HG03558 (cell line): ENCODE measurements around the gene ELAC1.
A peak's percentile ranks its signal among the peaks of the same experiment; 100 is the strongest.
"Not testable (repeated sequence)": the region's sequence is repeated elsewhere in the genome, so short reads cannot be mapped to it uniquely, and the experiment has no call there.

Source experiments
- ATAC-seq: cut with Tn5 transposase; IDR thresholded peaks from one replicate; pipeline ENCODE4 v1.9.1; 2021; ENCODE audit warnings: moderate number of reproducible peaks; ENCODE audit not compliant: unreplicated experiment; ENCODE audit errors: extremely low read depth

Gene ELAC1

GRCh38 chr18:50967714-50968661 is at the start of gene ELAC1:
TSS of gene ELAC1 (plus strand) at chr18:50968040. CDS start at chr18:50974405, 6,365 bp downstream.
- peak; percentile 80 for ATAC-seq

GRCh38 chr18:50918153-50918552 is 49.7 kb upstream of the ELAC1 start:
- ATAC-seq, result no peak

- no peak for ATAC-seq
These were observed 43.5 kb upstream of the ELAC1 start for GRCh38 chr18:50924372-50924771.

- no peak for ATAC-seq
These were observed 41.3 kb upstream of the ELAC1 start for GRCh38 chr18:50926521-50926920.

GRCh38 chr18:50928551-50928950 is 39.3 kb upstream of the ELAC1 start:
- no peak for ATAC-seq

GRCh38 chr18:50933684-50934083 is 34.2 kb upstream of the ELAC1 start:
- no peak for ATAC-seq

- ATAC-seq, result no peak
These were observed 33.2 kb upstream of the ELAC1 start for GRCh38 chr18:50934545-50935211.

- no peak for ATAC-seq
These were observed 32.2 kb upstream of the ELAC1 start for GRCh38 chr18:50935493-50936191.

GRCh38 chr18:50937183-50937582 is 30.7 kb upstream of the ELAC1 start:
- ATAC-seq, result no peak

- ATAC-seq, result no peak
These were observed 28.9 kb upstream of the ELAC1 start for GRCh38 chr18:50938912-50939311.

GRCh38 chr18:50944245-50944932 is 23.5 kb upstream of the ELAC1 start:
- ATAC-seq, result no peak

GRCh38 chr18:50945918-50946317 is 21.9 kb upstream of the ELAC1 start:
- not testable (repeated sequence) for ATAC-seq

GRCh38 chr18:50947899-50948298 is 19.9 kb upstream of the ELAC1 start:
- no peak for ATAC-seq

GRCh38 chr18:50949185-50949584 is 18.7 kb upstream of the ELAC1 start:
- no peak for ATAC-seq

- ATAC-seq, result no peak
These were observed 17.2 kb upstream of the ELAC1 start for GRCh38 chr18:50950626-50951025.

- no peak for ATAC-seq
These were observed 14.0 kb upstream of the ELAC1 start for GRCh38 chr18:50953822-50954221.

- ATAC-seq, result no peak
These were observed 12.6 kb upstream of the ELAC1 start for GRCh38 chr18:50955253-50955652.

GRCh38 chr18:50956116-50956515 is 11.7 kb upstream of the ELAC1 start:
- ATAC-seq, result no peak

GRCh38 chr18:50961974-50962373 is 5.9 kb upstream of the ELAC1 start:
- no peak for ATAC-seq

- ATAC-seq, result no peak
These were observed 1.6 kb downstream of the ELAC1 start for GRCh38 chr18:50969448-50969847.
